ENCODE results near the gene CHGA. TPM values are rescaled to one million over a fixed set of nuclear protein-coding genes. Genes with fewer than 3 reads are reported as not detected.

Gene CHGA
- total RNA-seq, 1 donor from 2014 or later: 0.67 TPM

GRCh38 chr14:92926931-92927330, 4.0 kb downstream of the CHGA start:
- Mint-ChIP-seq H3K27ac (ENCODE audit: unreplicated experiment) (no peak overlapping the region), H3K27me3 (ENCODE audit: unreplicated experiment) (peaks cover 12% of the 10 kb centered on the region), H3K36me3 (ENCODE audit: low read depth, unreplicated experiment) (peaks cover 3% of the 10 kb centered on the region), H3K4me1 (ENCODE audit: unreplicated experiment) (peaks cover 12% of the 10 kb centered on the region), H3K9me3 (ENCODE audit: unreplicated experiment) (no peaks in the 10 kb centered on the region), H3K4me3 (ENCODE audit: unreplicated experiment) (no peak overlapping the region)
- no peak for DNase-seq (ENCODE audit: low spot score)
- no peak for TF ChIP-seq CTCF (IDR thresholded peaks at IDR 0.05; ENCODE audit: unreplicated experiment)

- peaks cover 7% of the 10 kb centered on the region for H3K4me1 Mint-ChIP-seq (ENCODE audit: unreplicated experiment)
- H3K9me3 Mint-ChIP-seq (ENCODE audit: unreplicated experiment): no peaks in the 10 kb centered on the region
- peaks cover 8% of the 10 kb centered on the region for H3K27me3 Mint-ChIP-seq (ENCODE audit: unreplicated experiment)
- DNase-seq (ENCODE audit: low spot score): no peak
- no peak overlapping the region for H3K27ac Mint-ChIP-seq (ENCODE audit: unreplicated experiment)
- TF ChIP-seq CTCF (IDR thresholded peaks at IDR 0.05; ENCODE audit: unreplicated experiment): no peak
- H3K36me3 Mint-ChIP-seq (ENCODE audit: low read depth, unreplicated experiment): peaks cover 3% of the 10 kb centered on the region
- H3K4me3 Mint-ChIP-seq (ENCODE audit: unreplicated experiment): no peak overlapping the region
Observed at GRCh38 chr14:92927349-92928257, 4.7 kb downstream of the CHGA start.

GRCh38 chr14:92928258-92928629, 5.3 kb downstream of the CHGA start:
- H3K27me3 Mint-ChIP-seq (ENCODE audit: unreplicated experiment): peaks cover 8% of the 10 kb centered on the region
- no peak overlapping the region for H3K27ac Mint-ChIP-seq (ENCODE audit: unreplicated experiment)
- peaks cover 3% of the 10 kb centered on the region for H3K36me3 Mint-ChIP-seq (ENCODE audit: low read depth, unreplicated experiment)
- H3K4me3 Mint-ChIP-seq (ENCODE audit: unreplicated experiment): no peak overlapping the region
- H3K4me1 Mint-ChIP-seq (ENCODE audit: unreplicated experiment): peaks cover 6% of the 10 kb centered on the region
- TF ChIP-seq CTCF (IDR thresholded peaks at IDR 0.05; ENCODE audit: unreplicated experiment): no peak
- H3K9me3 Mint-ChIP-seq (ENCODE audit: unreplicated experiment): no peaks in the 10 kb centered on the region
- no peak for DNase-seq (ENCODE audit: low spot score)

- no peak overlapping the region for H3K4me3 Mint-ChIP-seq (ENCODE audit: unreplicated experiment)
- no peak for TF ChIP-seq CTCF (IDR thresholded peaks at IDR 0.05; ENCODE audit: unreplicated experiment)
- H3K4me1 Mint-ChIP-seq (ENCODE audit: unreplicated experiment): peaks cover 6% of the 10 kb centered on the region
- DNase-seq (ENCODE audit: low spot score): no peak
- H3K27ac Mint-ChIP-seq (ENCODE audit: unreplicated experiment): no peak overlapping the region
- H3K36me3 Mint-ChIP-seq (ENCODE audit: low read depth, unreplicated experiment): peaks cover 3% of the 10 kb centered on the region
- H3K27me3 Mint-ChIP-seq (ENCODE audit: unreplicated experiment): peaks cover 8% of the 10 kb centered on the region
- H3K9me3 Mint-ChIP-seq (ENCODE audit: unreplicated experiment): no peaks in the 10 kb centered on the region
Observed at GRCh38 chr14:92928961-92929688, 6.2 kb downstream of the CHGA start.
